Calu3 (cell line): ENCODE data around the gene RSPH9. TPM values are rescaled to one million over a fixed set of nuclear protein-coding genes. Genes with fewer than 3 reads are reported as not detected.

Experiments
- BruUV-seq: library from RNA; stranded (reverse); fragments of 400-500 nt; replicated peaks from 2 replicates; lab custom pipeline; 2021; lab: Mats Ljungman, UMichigan
- CTCF ChIA-PET: fragments of 300-600 bp; sonication (Branson Sonifier 250); formaldehyde crosslinking; loops from one replicate; lab custom pipeline; 2022; ENCODE audit warnings: antibody characterized with exemption; lab: Charles Lee
- DNase-seq: peaks from one replicate; pipeline ENCODE4 v3.0.0; 2022
- H3K27ac Mint-ChIP-seq: one replicate; pipeline ENCODE4 v1.8.0; 2022; ENCODE audit warnings: mixed read lengths; ENCODE audit not compliant: unreplicated experiment
- H3K27me3 Mint-ChIP-seq: one replicate; pipeline ENCODE4 v1.8.0; 2022; ENCODE audit warnings: mixed read lengths; ENCODE audit not compliant: unreplicated experiment
- H3K36me3 Mint-ChIP-seq: one replicate; pipeline ENCODE4 v1.8.0; 2022; ENCODE audit warnings: mild to moderate bottlenecking, moderate library complexity, mixed read lengths; ENCODE audit not compliant: insufficient read depth, unreplicated experiment
- H3K4me1 Mint-ChIP-seq: one replicate; pipeline ENCODE4 v1.8.0; 2022; ENCODE audit warnings: mild to moderate bottlenecking, low read depth, mixed read lengths; ENCODE audit not compliant: unreplicated experiment
- H3K4me3 Mint-ChIP-seq: one replicate; pipeline ENCODE4 v1.8.0; 2022; ENCODE audit warnings: mild to moderate bottlenecking, low read depth, moderate library complexity, mixed read lengths; ENCODE audit not compliant: unreplicated experiment
- H3K9me3 Mint-ChIP-seq: one replicate; pipeline ENCODE4 v1.8.0; 2022; ENCODE audit warnings: low read depth, mixed read lengths; ENCODE audit not compliant: unreplicated experiment
- CTCF ChIP-seq: fragments of 200-600 bp; IDR thresholded peaks from one replicate; pipeline ENCODE4 v1.8.0; 2022; ENCODE audit warnings: antibody characterized with exemption; ENCODE audit not compliant: unreplicated experiment
- intact Hi-C: fragments of 100-400 bp; cut with micrococcal nuclease; formaldehyde crosslinking; loops from one replicate; pipeline ENCODE4 v1.10.0; 2022; ENCODE audit not compliant: unreplicated experiment
- total RNA-seq: library from RNA; stranded (reverse); gene quantifications from 2 replicates; pipeline ENCODE4 v1.2.3, GENCODE V29; 2022

RSPH9 gene
- total RNA-seq, 1 experiment from 2014 or later, result 0.19 TPM

DNA sequence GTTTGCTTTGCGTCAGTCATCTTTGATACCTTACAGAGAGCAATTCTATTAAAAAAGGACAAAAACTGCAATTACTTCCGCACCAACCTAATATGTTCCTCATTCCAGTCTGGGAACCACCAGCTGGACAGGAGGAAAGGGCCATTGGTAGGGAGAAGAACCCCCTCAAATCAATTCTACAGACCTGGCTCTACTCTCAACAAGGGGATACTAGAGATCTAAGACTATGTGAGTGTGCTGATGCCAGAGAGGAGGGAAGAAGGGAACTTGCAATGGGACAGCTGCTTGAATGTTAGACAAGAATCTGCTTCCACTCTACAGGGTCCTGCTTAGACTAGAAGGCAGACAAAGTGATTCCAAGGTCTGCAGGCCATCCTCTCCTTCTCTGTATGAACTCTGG is 29.5 kb downstream of the RSPH9 start:
- Mint-ChIP-seq H3K4me3 (no peak overlapping the region), H3K36me3 (peaks cover 91% of the 10 kb centered on the region), H3K27ac (no peak overlapping the region), H3K27me3 (no peaks in the 10 kb centered on the region), H3K9me3 (no peaks in the 10 kb centered on the region), H3K4me1 (peaks cover under 1% of the 10 kb centered on the region)
- TF ChIP-seq CTCF, result no peak
- intact Hi-C loops, result no loop called here
- BruUV-seq, result no TSS peak
- no peak for DNase-seq
- CTCF ChIA-PET, result no interaction called here

GRCh38 chr6:43674921-43675320 is 30.1 kb downstream of the RSPH9 start:
- DNase-seq, result no peak
- Mint-ChIP-seq H3K36me3 (peaks cover 86% of the 10 kb centered on the region), H3K9me3 (no peaks in the 10 kb centered on the region), H3K27me3 (no peaks in the 10 kb centered on the region), H3K27ac (no peak overlapping the region), H3K4me1 (no peaks in the 10 kb centered on the region), H3K4me3 (no peak overlapping the region)
- BruUV-seq, result no TSS peak
- CTCF ChIA-PET, result no interaction called here
- TF ChIP-seq CTCF, result no peak
- intact Hi-C loops, result no loop called here

- CTCF ChIA-PET, result interaction anchor here (0.6 to 0.7 kb wide), 2 partner anchors 26 to 376 kb away, joined by 3 to 4 read pairs; no protein-coding TSS in a partner anchor
- no TSS peak for BruUV-seq
- no peak for DNase-seq
- H3K36me3 Mint-ChIP-seq, result peaks cover 72% of the 10 kb centered on the region
- no peak overlapping the region for H3K27ac Mint-ChIP-seq
- no peak for TF ChIP-seq CTCF
- H3K4me1 Mint-ChIP-seq, result no peaks in the 10 kb centered on the region
- H3K27me3 Mint-ChIP-seq, result no peaks in the 10 kb centered on the region
- intact Hi-C loops, result no loop called here
- no peaks in the 10 kb centered on the region for H3K9me3 Mint-ChIP-seq
- no peak overlapping the region for H3K4me3 Mint-ChIP-seq
These were observed 32.2 kb downstream of the RSPH9 start for GRCh38 chr6:43676962-43677606.

- peaks cover 65% of the 10 kb centered on the region for H3K36me3 Mint-ChIP-seq
- no peaks in the 10 kb centered on the region for H3K9me3 Mint-ChIP-seq
- BruUV-seq, result no TSS peak
- no peak overlapping the region for H3K27ac Mint-ChIP-seq
- CTCF ChIA-PET, result interaction anchor here (0.6 to 0.7 kb wide), 3 partner anchors 15 to 375 kb away, joined by 3 to 4 read pairs (median 3); no protein-coding TSS in a partner anchor
- intact Hi-C loops, result no loop called here
- H3K4me3 Mint-ChIP-seq, result no peak overlapping the region
- TF ChIP-seq CTCF, result no peak
- DNase-seq, result no peak
- no peaks in the 10 kb centered on the region for H3K27me3 Mint-ChIP-seq
- no peaks in the 10 kb centered on the region for H3K4me1 Mint-ChIP-seq
These were observed 32.9 kb downstream of the RSPH9 start for GRCh38 chr6:43677759-43678158.
